Neural progenitor cell (in vitro differentiated cells): ENCODE measurements around the gene RNU1-4.
"Not testable (repeated sequence)": the region's sequence is repeated elsewhere in the genome, so short reads cannot be mapped to it uniquely, and the experiment has no call there.

Experiments
- EZH2 ChIP-seq: fragments of 200-600 bp; sonication (generic); IDR thresholded peaks from 2 replicates; pipeline ENCODE4 v1.6.1; 2017; ENCODE audit warnings: antibody characterized with exemption, mild to moderate bottlenecking, moderate library complexity
- EZH2phosphoT487 ChIP-seq: fragments of 200-600 bp; sonication (generic); IDR thresholded peaks from 2 replicates; pipeline ENCODE4 v1.6.1; 2017; ENCODE audit warnings: antibody characterized with exemption
- TF ChIP-seq, protein P1 (sequence below): fragments of 200-600 bp; sonication (generic); IDR thresholded peaks from 2 replicates; pipeline ENCODE4 v1.5.1; 2017; ENCODE audit warnings: antibody characterized with exemption, mild to moderate bottlenecking

DNA sequence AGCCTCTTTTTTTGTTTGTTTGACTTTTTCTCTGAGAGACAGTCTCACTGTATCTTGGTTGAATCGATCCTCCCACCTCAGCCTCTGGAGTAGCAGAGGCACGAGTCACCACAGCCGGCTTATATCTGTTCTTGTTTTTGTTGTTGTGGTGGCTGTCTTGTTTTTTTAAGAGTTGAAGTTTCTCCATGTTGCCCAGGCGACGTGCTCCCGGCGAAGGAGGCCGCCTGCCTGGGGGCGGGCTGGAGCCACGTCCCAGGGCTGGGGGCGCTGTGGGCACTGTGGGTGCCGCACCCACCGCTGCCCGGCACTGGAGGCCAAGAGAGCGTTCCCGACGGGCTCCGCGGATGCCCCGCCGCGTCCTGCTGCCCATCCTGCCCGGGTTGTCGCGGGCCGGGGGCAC, 8.4 kb downstream of the RNU1-4 start:
- TF ChIP-seq, protein P1, sequence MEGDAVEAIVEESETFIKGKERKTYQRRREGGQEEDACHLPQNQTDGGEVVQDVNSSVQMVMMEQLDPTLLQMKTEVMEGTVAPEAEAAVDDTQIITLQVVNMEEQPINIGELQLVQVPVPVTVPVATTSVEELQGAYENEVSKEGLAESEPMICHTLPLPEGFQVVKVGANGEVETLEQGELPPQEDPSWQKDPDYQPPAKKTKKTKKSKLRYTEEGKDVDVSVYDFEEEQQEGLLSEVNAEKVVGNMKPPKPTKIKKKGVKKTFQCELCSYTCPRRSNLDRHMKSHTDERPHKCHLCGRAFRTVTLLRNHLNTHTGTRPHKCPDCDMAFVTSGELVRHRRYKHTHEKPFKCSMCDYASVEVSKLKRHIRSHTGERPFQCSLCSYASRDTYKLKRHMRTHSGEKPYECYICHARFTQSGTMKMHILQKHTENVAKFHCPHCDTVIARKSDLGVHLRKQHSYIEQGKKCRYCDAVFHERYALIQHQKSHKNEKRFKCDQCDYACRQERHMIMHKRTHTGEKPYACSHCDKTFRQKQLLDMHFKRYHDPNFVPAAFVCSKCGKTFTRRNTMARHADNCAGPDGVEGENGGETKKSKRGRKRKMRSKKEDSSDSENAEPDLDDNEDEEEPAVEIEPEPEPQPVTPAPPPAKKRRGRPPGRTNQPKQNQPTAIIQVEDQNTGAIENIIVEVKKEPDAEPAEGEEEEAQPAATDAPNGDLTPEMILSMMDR = not testable (repeated sequence)
- not testable (repeated sequence) for TF ChIP-seq EZH2phosphoT487, EZH2
